IPS-NIHi7 (cell line): ENCODE measurements around the gene GNAZ.
"Not testable (repeated sequence)": the region's sequence is repeated elsewhere in the genome, so short reads cannot be mapped to it uniquely, and the experiment has no call there.

Source experiments
- DNase-seq: peaks from one replicate; pipeline ENCODE4 v3.0.0; 2012; ENCODE audit warnings: mixed read lengths; ENCODE audit errors: extremely low spot score

Gene GNAZ

GRCh38 chr22:23070418-23071229, at the start of gene GNAZ:
Gene GNAZ, plus strand, starts transcription at chr22:23070519. Its CDS starts 25,177 bp downstream, at chr22:23095696.
- DNase-seq = peak; percentile 66

- no peak for DNase-seq
Observed at GRCh38 chr22:23020659-23021293, 49.5 kb upstream of the GNAZ start.

- DNase-seq = not testable (repeated sequence)
Observed at GRCh38 chr22:23021660-23022353, 48.5 kb upstream of the GNAZ start.

- DNase-seq = no peak
Observed at GRCh38 chr22:23023294-23023693, 47.0 kb upstream of the GNAZ start.

GRCh38 chr22:23026777-23027176, 43.5 kb upstream of the GNAZ start:
- no peak for DNase-seq

- DNase-seq = not testable (repeated sequence)
Observed at GRCh38 chr22:23027849-23028248, 42.5 kb upstream of the GNAZ start.

GRCh38 chr22:23029521-23030228, 40.6 kb upstream of the GNAZ start:
- DNase-seq = peak; percentile 32

- no peak for DNase-seq
Observed at GRCh38 chr22:23031381-23031780, 38.9 kb upstream of the GNAZ start.

- no peak for DNase-seq
Observed at GRCh38 chr22:23031786-23032185, 38.5 kb upstream of the GNAZ start.

- DNase-seq = no peak
Observed at GRCh38 chr22:23032658-23033057, 37.7 kb upstream of the GNAZ start.

GRCh38 chr22:23033116-23033905, 37.0 kb upstream of the GNAZ start:
- no peak for DNase-seq

- DNase-seq = no peak
Observed at GRCh38 chr22:23034621-23035556, 35.4 kb upstream of the GNAZ start.

- no peak for DNase-seq
Observed at GRCh38 chr22:23035557-23036277, 34.6 kb upstream of the GNAZ start.

- DNase-seq = no peak
Observed at GRCh38 chr22:23036684-23037428, 33.5 kb upstream of the GNAZ start.

- no peak for DNase-seq
Observed at GRCh38 chr22:23037429-23038333, 32.6 kb upstream of the GNAZ start.

- DNase-seq = no peak
Observed at GRCh38 chr22:23038334-23038642, 32.0 kb upstream of the GNAZ start.

GRCh38 chr22:23038902-23039301, 31.4 kb upstream of the GNAZ start:
- no peak for DNase-seq

GRCh38 chr22:23042179-23042578, 28.1 kb upstream of the GNAZ start:
- no peak for DNase-seq
